ENCODE results near the gene ADAMTSL3.

- no peak for TF ChIP-seq EZH2 (IDR thresholded peaks at IDR 0.05; ENCODE audit: insufficient read depth, low read length)
- no peak for TF ChIP-seq CTCF (IDR thresholded peaks at IDR 0.05; ENCODE audit: insufficient read depth, low read depth, low read length)
Measured at GRCh38 chr15:83982748-83983147, 328.8 kb downstream of the ADAMTSL3 start.

Measured in astrocyte (in vitro differentiated cells and primary cell).